ENCODE data around the gene F10. TPM values are rescaled to one million over a fixed set of nuclear protein-coding genes. Genes with fewer than 3 reads are reported as not detected.

F10 gene
- total and polyA plus RNA-seq, 12 donors = 4.4 to 81.8 (median 12.6) TPM

DNA sequence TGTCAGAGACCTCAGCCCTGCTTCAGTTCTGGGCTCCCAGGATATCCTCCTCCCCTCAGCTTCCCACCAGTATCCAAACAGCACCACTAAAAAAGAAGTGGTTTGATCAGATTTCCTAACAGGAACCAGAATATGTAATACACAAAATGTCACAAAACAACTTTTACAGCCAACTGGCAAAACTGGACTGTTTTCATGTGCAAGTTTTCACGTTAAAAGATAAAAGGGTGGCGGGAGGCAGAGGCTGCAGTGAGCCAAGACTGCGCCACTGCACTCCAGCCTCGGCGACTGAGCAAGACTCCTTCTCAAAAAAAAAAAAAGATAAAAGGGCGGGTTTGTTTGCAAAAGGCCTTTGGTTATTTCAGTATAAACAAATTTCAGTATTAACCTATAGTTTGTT, 72.8 kb downstream of the F10 start:
- Histone ChIP-seq H3K27me3 (no peaks in the 10 kb centered on the region), H3K27ac (no peak overlapping the region), H3K4me1 (replicated peaks in 1 of 2) (no peaks in the 10 kb centered on the region), H3K9me3 (replicated peaks in 1 of 3) (no peaks in the 10 kb centered on the region), H3K4me3 (no peak overlapping the region), H3K36me3 (replicated peaks in 1 of 2) (peaks cover 0 to 82% of the 10 kb centered on the region in 2 donors)
- TF ChIP-seq, protein P1, sequence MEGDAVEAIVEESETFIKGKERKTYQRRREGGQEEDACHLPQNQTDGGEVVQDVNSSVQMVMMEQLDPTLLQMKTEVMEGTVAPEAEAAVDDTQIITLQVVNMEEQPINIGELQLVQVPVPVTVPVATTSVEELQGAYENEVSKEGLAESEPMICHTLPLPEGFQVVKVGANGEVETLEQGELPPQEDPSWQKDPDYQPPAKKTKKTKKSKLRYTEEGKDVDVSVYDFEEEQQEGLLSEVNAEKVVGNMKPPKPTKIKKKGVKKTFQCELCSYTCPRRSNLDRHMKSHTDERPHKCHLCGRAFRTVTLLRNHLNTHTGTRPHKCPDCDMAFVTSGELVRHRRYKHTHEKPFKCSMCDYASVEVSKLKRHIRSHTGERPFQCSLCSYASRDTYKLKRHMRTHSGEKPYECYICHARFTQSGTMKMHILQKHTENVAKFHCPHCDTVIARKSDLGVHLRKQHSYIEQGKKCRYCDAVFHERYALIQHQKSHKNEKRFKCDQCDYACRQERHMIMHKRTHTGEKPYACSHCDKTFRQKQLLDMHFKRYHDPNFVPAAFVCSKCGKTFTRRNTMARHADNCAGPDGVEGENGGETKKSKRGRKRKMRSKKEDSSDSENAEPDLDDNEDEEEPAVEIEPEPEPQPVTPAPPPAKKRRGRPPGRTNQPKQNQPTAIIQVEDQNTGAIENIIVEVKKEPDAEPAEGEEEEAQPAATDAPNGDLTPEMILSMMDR (IDR thresholded peaks at IDR 0.05) = no peak
- no peak for TF ChIP-seq POLR2A (IDR thresholded peaks at IDR 0.05)
- WGBS, 4 donors = 87 to 92% (median 90%) methylated on average over 6 of the region's 6 CpGs
- no peak for DNase-seq
- intact Hi-C loops (cut with DNase I) = no loop called here

DNA sequence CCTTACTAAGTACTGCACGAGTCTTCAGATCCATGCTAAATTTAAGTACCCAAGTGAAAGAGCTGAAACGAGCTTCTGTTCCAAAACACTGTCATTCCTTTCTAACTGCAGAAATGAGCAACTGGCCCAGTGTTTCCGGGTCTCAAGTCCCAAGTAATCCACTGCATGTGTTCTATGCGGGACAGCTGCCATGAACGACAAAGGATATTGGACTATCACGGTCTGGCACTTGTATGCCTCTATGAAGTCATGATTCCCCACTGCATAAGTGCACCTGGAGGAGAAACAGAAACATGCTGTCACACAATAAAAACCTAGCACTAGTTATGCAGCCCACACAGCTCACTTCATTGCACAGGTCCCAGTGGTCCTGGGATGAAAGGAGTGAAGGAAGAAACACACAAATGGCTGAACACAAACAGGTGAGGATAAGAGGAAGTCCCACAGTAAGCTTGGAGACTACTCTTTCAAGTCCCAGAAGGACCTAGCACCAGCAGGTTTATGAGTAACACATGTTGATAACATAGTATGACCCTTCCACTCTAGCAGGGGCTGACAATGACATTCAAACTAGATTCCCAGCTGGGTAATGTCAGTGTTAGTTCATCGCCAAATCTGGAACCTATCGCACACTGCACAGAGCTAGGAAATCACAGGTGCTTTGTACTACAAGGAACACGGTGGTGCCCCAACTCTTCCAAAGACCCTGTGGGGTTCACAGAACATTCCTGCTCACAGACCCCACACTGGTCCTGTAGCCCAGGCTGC, 74.6 kb downstream of the F10 start:
- H3K27me3 ChIP-seq = no peaks in the 10 kb centered on the region
- no peak overlapping the region for H3K27ac ChIP-seq
- intact Hi-C loops (cut with DNase I) = no loop called here
- TF ChIP-seq POLR2A (IDR thresholded peaks at IDR 0.05) = no peak
- TF ChIP-seq, protein P1 (IDR thresholded peaks at IDR 0.05) = no peak
- peaks cover 0 to 68% of the 10 kb centered on the region in 2 donors for H3K36me3 ChIP-seq (replicated peaks in 1 of 2)
- H3K4me3 ChIP-seq = no peak overlapping the region
- no peak for DNase-seq
- no peaks in the 10 kb centered on the region for H3K4me1 ChIP-seq (replicated peaks in 1 of 2)
- 87 to 94% (median 92%) methylated on average over 9 of the region's 9 CpGs for WGBS, 4 donors
- no peaks in the 10 kb centered on the region for H3K9me3 ChIP-seq (replicated peaks in 1 of 3)

Small RNA genes lying within 50 kb of the gene (small RNA-seq; reads per million reads assigned to genes)
- gene AL137002.1 = 0 reads per million in 2 donors

Other genes with a start within 250 kb of the F10 start
- gene MCF2L, start 153.6 kb upstream of the F10 start, total RNA-seq = 10 to 100 TPM in 7 of 9 donors, 1 to 10 TPM in 2; 8.1 to 24.9 (median 14.0) TPM
- 10 to 100 TPM in 2 of 3 donors, 1 to 10 TPM in 1; 7.6 to 49.0 (median 30.3) TPM for gene MCF2L, start 153.6 kb upstream of the F10 start, polyA plus RNA-seq
- gene F7, start 17.0 kb upstream of the F10 start, total RNA-seq = under 1 TPM in 2 of 9 donors, not detected in 7; 0.06 to 0.61 TPM
- under 1 TPM; 0.05 to 0.10 (median 0.08) TPM for gene F7, start 17.0 kb upstream of the F10 start, polyA plus RNA-seq
- gene PROZ, start 35.8 kb downstream of the F10 start, total RNA-seq = under 1 TPM in 1 of 9 donors, not detected in 8; 0.17 TPM
- gene PROZ, start 35.8 kb downstream of the F10 start, polyA plus RNA-seq = not detected
- 10 to 100 TPM; 26.4 to 87.2 (median 43.9) TPM for gene PCID2, start 85.9 kb downstream of the F10 start, total RNA-seq
- gene PCID2, start 85.9 kb downstream of the F10 start, polyA plus RNA-seq = 10 to 100 TPM; 44.8 to 49.6 (median 47.2) TPM
- 10 to 100 TPM; 53.5 to 90.4 (median 61.6) TPM for gene CUL4A, start 86.8 kb downstream of the F10 start, total RNA-seq
- 10 to 100 TPM; 27.6 to 62.8 (median 40.3) TPM for gene CUL4A, start 86.8 kb downstream of the F10 start, polyA plus RNA-seq
- gene LAMP1, start 174.4 kb downstream of the F10 start, total RNA-seq = 100 to 1,000 TPM in 8 of 9 donors, 10 to 100 TPM in 1; 70.5 to 267 (median 184) TPM
- 100 to 1,000 TPM in 1 of 3 donors, 10 to 100 TPM in 2; 40.6 to 106 (median 42.2) TPM for gene LAMP1, start 174.4 kb downstream of the F10 start, polyA plus RNA-seq
- gene GRTP1, start 241.3 kb downstream of the F10 start, total RNA-seq = 10 to 100 TPM in 7 of 9 donors, 1 to 10 TPM in 2; 1.8 to 28.0 (median 15.0) TPM
- 1 to 10 TPM; 6.8 to 7.9 (median 7.0) TPM for gene GRTP1, start 241.3 kb downstream of the F10 start, polyA plus RNA-seq